GM19395 (cell line): Measurements from ENCODE around the gene KLK8.

Experiments
- ATAC-seq: cut with Tn5 transposase; IDR thresholded peaks from one replicate; pipeline ENCODE4 v1.9.1; 2021; ENCODE audit warnings: mild to moderate bottlenecking, moderate library complexity; ENCODE audit not compliant: unreplicated experiment

KLK8 gene

GRCh38 chr19:51001515-51001914 is at the start of gene KLK8:
KLK8 (minus strand) TSS chr19:51001604; CDS start chr19:51001167, 437 bp downstream.
- no peak for ATAC-seq

GRCh38 chr19:51047031-51047335 is 45.6 kb upstream of the KLK8 start:
- ATAC-seq, result no peak

- no peak for ATAC-seq
Observed at GRCh38 chr19:51044327-51044726, 42.9 kb upstream of the KLK8 start.

- ATAC-seq, result no peak
Observed at GRCh38 chr19:51043497-51043896, 42.1 kb upstream of the KLK8 start.

- no peak for ATAC-seq
Observed at GRCh38 chr19:51040151-51040550, 38.7 kb upstream of the KLK8 start.

- no peak for ATAC-seq
Observed at GRCh38 chr19:51036519-51036918, 35.1 kb upstream of the KLK8 start.

- ATAC-seq, result no peak
Observed at GRCh38 chr19:51034704-51035103, 33.3 kb upstream of the KLK8 start, which contains the start of gene KLK12. KLK12 (minus strand) TSS chr19:51035002; CDS start chr19:51034621, 381 bp downstream.

GRCh38 chr19:51031880-51032225 is 30.4 kb upstream of the KLK8 start:
- ATAC-seq, result no peak

GRCh38 chr19:51031220-51031879 is 29.9 kb upstream of the KLK8 start:
- no peak for ATAC-seq

- no peak for ATAC-seq
Observed at GRCh38 chr19:51030631-51031030, 29.2 kb upstream of the KLK8 start.

- ATAC-seq, result no peak
Observed at GRCh38 chr19:51029718-51030117, 28.3 kb upstream of the KLK8 start.

- no peak for ATAC-seq
Observed at GRCh38 chr19:51027873-51028272, 26.5 kb upstream of the KLK8 start.

GRCh38 chr19:51027126-51027806 is 25.9 kb upstream of the KLK8 start:
- no peak for ATAC-seq

GRCh38 chr19:51026554-51026831 is 25.1 kb upstream of the KLK8 start, which contains the start of gene KLK11:
KLK11 (minus strand) TSS chr19:51026616; CDS start chr19:51025631, 985 bp downstream.
- no peak for ATAC-seq

- ATAC-seq, result no peak
Observed at GRCh38 chr19:51025809-51026553, 24.6 kb upstream of the KLK8 start.

GRCh38 chr19:51025401-51025800 is 24.0 kb upstream of the KLK8 start:
- no peak for ATAC-seq

- ATAC-seq, result no peak
Observed at GRCh38 chr19:51024924-51025323, 23.5 kb upstream of the KLK8 start.

GRCh38 chr19:51023946-51024345 is 22.5 kb upstream of the KLK8 start:
- ATAC-seq, result no peak

GRCh38 chr19:51022526-51022925 is 21.1 kb upstream of the KLK8 start:
- ATAC-seq, result no peak

- no peak for ATAC-seq
Observed at GRCh38 chr19:51020988-51021651, 19.7 kb upstream of the KLK8 start.

- ATAC-seq, result no peak
Observed at GRCh38 chr19:51019544-51019925, 18.1 kb upstream of the KLK8 start, which contains the start of gene KLK10. KLK10 (minus strand) TSS chr19:51019709; CDS start chr19:51019130, 579 bp downstream.
